ENCODE data around the gene KPNB1. TPM values are rescaled to one million over a fixed set of nuclear protein-coding genes. Genes with fewer than 3 reads are reported as not detected.
"Not testable (repeated sequence)": the region's sequence is repeated elsewhere in the genome, so short reads cannot be mapped to it uniquely, and the experiment has no call there.

Gene KPNB1
- total RNA-seq, 4 donors from 2014 or later, result 72.3 to 276 (median 135) TPM

GRCh38 chr17:47676199-47676472 is 26.4 kb downstream of the KPNB1 start:
- Histone ChIP-seq H3K9me3 (no peaks in the 10 kb centered on the region), H3K4me3 (no peak overlapping the region), H3K36me3 (peaks cover 0 to 98% (median 9%) of the 10 kb centered on the region in 3 donors), H3K27ac (no peak overlapping the region), H3K4me1 (no peaks in the 10 kb centered on the region), H3K27me3 (no peaks in the 10 kb centered on the region)
- TF ChIP-seq POLR2A (IDR thresholded peaks at IDR 0.05) (no peak), CTCF (IDR thresholded peaks at IDR 0.05) (no peak)
- DNase-seq, result no peak

GRCh38 chr17:47676510-47677165 is 26.9 kb downstream of the KPNB1 start:
- Histone ChIP-seq H3K9me3 (no peaks in the 10 kb centered on the region), H3K4me3 (no peak overlapping the region), H3K27ac (no peak overlapping the region), H3K4me1 (no peaks in the 10 kb centered on the region), H3K36me3 (peaks cover 0 to 98% (median 9%) of the 10 kb centered on the region in 3 donors), H3K27me3 (no peaks in the 10 kb centered on the region)
- TF ChIP-seq POLR2A (IDR thresholded peaks at IDR 0.05), result no peak
- no peak for TF ChIP-seq CTCF (IDR thresholded peaks at IDR 0.05)
- DNase-seq, result no peak

GRCh38 chr17:47678196-47678595 is 28.5 kb downstream of the KPNB1 start:
- H3K36me3 ChIP-seq, result peaks cover 0 to 96% (median 9%) of the 10 kb centered on the region in 3 donors
- no peaks in the 10 kb centered on the region for H3K4me1 ChIP-seq
- H3K27ac ChIP-seq, result no peak overlapping the region
- no peak for TF ChIP-seq POLR2A (IDR thresholded peaks at IDR 0.05)
- no peak for TF ChIP-seq CTCF (IDR thresholded peaks at IDR 0.05)
- no peaks in the 10 kb centered on the region for H3K27me3 ChIP-seq
- H3K4me3 ChIP-seq, result no peak overlapping the region
- H3K9me3 ChIP-seq, result no peaks in the 10 kb centered on the region
- no peak for DNase-seq

- Histone ChIP-seq H3K36me3 (peaks cover 0 to 63% (median 0%) of the 10 kb centered on the region in 3 donors), H3K4me1 (no peaks in the 10 kb centered on the region), H3K4me3 (no peak overlapping the region), H3K9me3 (no peaks in the 10 kb centered on the region), H3K27me3 (no peaks in the 10 kb centered on the region), H3K27ac (no peak overlapping the region)
- TF ChIP-seq CTCF (IDR thresholded peaks at IDR 0.05), result no peak
- no peak for DNase-seq
Measured at GRCh38 chr17:47682138-47682537, 32.4 kb downstream of the KPNB1 start.

- DNase-seq, H3K27ac ChIP-seq, H3K4me1 ChIP-seq, H3K27me3 ChIP-seq, H3K9me3 ChIP-seq, H3K4me3 ChIP-seq: not testable (repeated sequence)
- peaks cover 0 to 57% (median 0%) of the 10 kb centered on the region in 3 donors for H3K36me3 ChIP-seq
Measured at GRCh38 chr17:47682727-47683126, 33.0 kb downstream of the KPNB1 start.

- peaks cover 0 to 44% (median 0%) of the 10 kb centered on the region in 3 donors for H3K36me3 ChIP-seq
- H3K27ac ChIP-seq, result no peak overlapping the region
- H3K4me1 ChIP-seq, result no peaks in the 10 kb centered on the region
- H3K9me3 ChIP-seq, result no peaks in the 10 kb centered on the region
- TF ChIP-seq POLR2A (IDR thresholded peaks at IDR 0.05) (no peak), CTCF (IDR thresholded peaks at IDR 0.05) (no peak)
- H3K27me3 ChIP-seq, result no peaks in the 10 kb centered on the region
- no peak for DNase-seq
- no peak overlapping the region for H3K4me3 ChIP-seq
Measured at GRCh38 chr17:47684025-47684424, 34.3 kb downstream of the KPNB1 start.

All from Peyer's patch (tissue), 4 donors.